ENCODE results near the gene CCDC70.

CCDC70 gene

GRCh38 chr13:51845574-51846318 lies 16.0 kb upstream of the CCDC70 start:
- H3K27ac ChIP-seq (ENCODE audit: low read depth, low read length): no peak overlapping the region
- H3K9me2 ChIP-seq (replicated peaks; ENCODE audit: control insufficient read depth, low read length): no peaks in the 10 kb centered on the region
- H3K27me3 ChIP-seq (ENCODE audit: control insufficient read depth, low read length): no peaks in the 10 kb centered on the region
- H3K79me2 ChIP-seq (ENCODE audit: control insufficient read depth, low read length): no peaks in the 10 kb centered on the region
- no peaks in the 10 kb centered on the region for H3K9me3 ChIP-seq (ENCODE audit: control insufficient read depth, insufficient read depth, low read length)
- H3K4me1 ChIP-seq (ENCODE audit: control insufficient read depth, low read length): peaks cover 10% of the 10 kb centered on the region
- no peaks in the 10 kb centered on the region for H3K36me3 ChIP-seq (ENCODE audit: control insufficient read depth, low read length)
- H3F3A ChIP-seq (ENCODE audit: control insufficient read depth, insufficient read depth): no peaks in the 10 kb centered on the region
- no peak for TF ChIP-seq EZH2phosphoT487 (IDR thresholded peaks at IDR 0.05; ENCODE audit: borderline replicate concordance, low read length)
- TF ChIP-seq CTCF (IDR thresholded peaks at IDR 0.05; ENCODE audit: low read depth, low read length, poor library complexity, severe bottlenecking): no peak
- H3K4me3 ChIP-seq (ENCODE audit: low read length): 0 out of 2 replicates have a peak overlapping the region, but pooled peaks have one; percentile 11
- H3K4me2 ChIP-seq (ENCODE audit: low read length): peak overlapping the region; percentile 42
- no peaks in the 10 kb centered on the region for H4K20me1 ChIP-seq (ENCODE audit: control insufficient read depth, insufficient read depth, low read depth, low read length)

- no peak for TF ChIP-seq CTCF (IDR thresholded peaks at IDR 0.05; ENCODE audit: low read depth, low read length, poor library complexity, severe bottlenecking)
- no peak for TF ChIP-seq EZH2phosphoT487 (IDR thresholded peaks at IDR 0.05; ENCODE audit: borderline replicate concordance, low read length)
- Histone ChIP-seq H3K79me2 (ENCODE audit: control insufficient read depth, low read length) (no peaks in the 10 kb centered on the region), H3K9me3 (ENCODE audit: control insufficient read depth, insufficient read depth, low read length) (no peaks in the 10 kb centered on the region), H3K27me3 (ENCODE audit: control insufficient read depth, low read length) (no peaks in the 10 kb centered on the region), H3K27ac (ENCODE audit: low read depth, low read length) (no peak overlapping the region), H3K4me2 (ENCODE audit: low read length) (no peak overlapping the region), H3K4me1 (ENCODE audit: control insufficient read depth, low read length) (peaks cover 10% of the 10 kb centered on the region), H3K36me3 (ENCODE audit: control insufficient read depth, low read length) (no peaks in the 10 kb centered on the region), H3K9me2 (replicated peaks; ENCODE audit: control insufficient read depth, low read length) (no peaks in the 10 kb centered on the region), H3F3A (ENCODE audit: control insufficient read depth, insufficient read depth) (no peaks in the 10 kb centered on the region), H3K4me3 (ENCODE audit: low read length) (no peak overlapping the region), H4K20me1 (ENCODE audit: control insufficient read depth, insufficient read depth, low read depth, low read length) (no peaks in the 10 kb centered on the region)
Measured at GRCh38 chr13:51846756-51847155, 15.0 kb upstream of the CCDC70 start.

- Histone ChIP-seq H3K4me2 (ENCODE audit: low read length) (no peak overlapping the region), H3K27me3 (ENCODE audit: control insufficient read depth, low read length) (no peaks in the 10 kb centered on the region), H3K4me1 (ENCODE audit: control insufficient read depth, low read length) (peaks cover 10% of the 10 kb centered on the region), H3K4me3 (ENCODE audit: low read length) (no peak overlapping the region), H3K79me2 (ENCODE audit: control insufficient read depth, low read length) (no peaks in the 10 kb centered on the region), H3K27ac (ENCODE audit: low read depth, low read length) (no peak overlapping the region), H3K9me3 (ENCODE audit: control insufficient read depth, insufficient read depth, low read length) (no peaks in the 10 kb centered on the region), H4K20me1 (ENCODE audit: control insufficient read depth, insufficient read depth, low read depth, low read length) (no peaks in the 10 kb centered on the region), H3K36me3 (ENCODE audit: control insufficient read depth, low read length) (no peaks in the 10 kb centered on the region), H3F3A (ENCODE audit: control insufficient read depth, insufficient read depth) (no peaks in the 10 kb centered on the region), H3K9me2 (replicated peaks; ENCODE audit: control insufficient read depth, low read length) (no peaks in the 10 kb centered on the region)
- TF ChIP-seq CTCF (IDR thresholded peaks at IDR 0.05; ENCODE audit: low read depth, low read length, poor library complexity, severe bottlenecking): no peak
- TF ChIP-seq EZH2phosphoT487 (IDR thresholded peaks at IDR 0.05; ENCODE audit: borderline replicate concordance, low read length): no peak
Measured at GRCh38 chr13:51848674-51849073, 13.1 kb upstream of the CCDC70 start.
